Retina (tissue), 1 donor: Measurements from ENCODE around the gene NCOR1.
A peak's percentile ranks its signal among the peaks of the same experiment; 100 is the strongest.

Experiments
- DNase-seq: peaks from one replicate; pipeline ENCODE4 v3.0.0-alpha.2; 2016

NCOR1 gene

DNA sequence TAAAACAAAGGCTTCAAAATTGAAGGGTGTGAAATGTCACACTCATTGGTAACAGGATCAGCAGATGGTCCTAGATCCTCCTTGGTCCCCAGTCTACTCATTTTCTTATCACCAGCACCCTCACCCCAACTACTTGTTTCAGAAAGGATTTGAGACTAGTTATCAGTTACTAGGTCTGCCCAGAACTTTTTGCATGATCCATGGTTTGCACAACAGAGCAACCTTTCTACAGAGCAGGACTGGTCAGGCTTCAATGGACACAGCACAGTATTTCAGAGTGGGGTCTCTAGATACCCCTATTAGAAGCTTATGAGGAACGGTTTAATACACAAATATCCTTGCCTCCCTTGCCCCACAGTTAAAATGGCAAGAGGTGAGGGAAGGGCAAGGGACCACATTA, 190.1 kb downstream of the NCOR1 start:
- no peak for DNase-seq

DNA sequence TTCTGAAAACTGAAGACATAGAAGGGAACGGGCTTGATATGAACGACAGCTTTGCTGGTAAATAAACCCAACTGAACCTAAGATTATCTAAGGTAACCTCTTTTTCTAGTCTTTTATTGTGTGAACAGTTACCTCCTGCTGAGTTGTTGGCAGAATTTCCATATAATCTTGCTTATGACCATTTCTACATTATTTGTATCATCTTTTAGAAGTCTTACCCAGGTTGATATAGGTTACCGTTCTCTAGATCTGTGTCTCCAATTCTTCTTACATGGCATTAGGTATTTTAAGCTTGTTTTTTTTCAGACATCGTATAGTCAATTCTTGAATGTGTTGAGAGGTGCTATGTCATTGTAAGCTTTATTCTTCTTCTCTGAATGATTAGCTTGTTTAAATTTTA, 191.5 kb downstream of the NCOR1 start:
- DNase-seq = no peak

DNA sequence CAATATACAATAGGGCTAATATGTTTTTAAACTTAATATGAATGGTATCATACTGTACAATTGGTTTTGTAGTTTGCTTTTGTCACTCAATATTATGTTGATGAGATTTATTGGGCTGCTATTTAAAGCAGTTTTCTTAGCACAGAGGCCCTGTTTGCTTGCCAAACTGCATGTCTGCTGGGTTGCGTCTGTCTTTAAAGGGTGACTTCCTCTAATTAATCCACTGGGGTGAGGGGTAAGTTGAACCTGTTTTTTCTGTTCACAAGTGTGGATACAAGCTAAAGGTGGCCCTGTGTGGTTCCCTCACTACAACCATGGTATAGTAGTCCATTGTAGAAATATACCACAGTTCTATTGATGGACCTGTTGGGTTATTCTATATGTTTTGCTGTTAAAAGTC, 196.0 kb downstream of the NCOR1 start:
- no peak for DNase-seq

DNA sequence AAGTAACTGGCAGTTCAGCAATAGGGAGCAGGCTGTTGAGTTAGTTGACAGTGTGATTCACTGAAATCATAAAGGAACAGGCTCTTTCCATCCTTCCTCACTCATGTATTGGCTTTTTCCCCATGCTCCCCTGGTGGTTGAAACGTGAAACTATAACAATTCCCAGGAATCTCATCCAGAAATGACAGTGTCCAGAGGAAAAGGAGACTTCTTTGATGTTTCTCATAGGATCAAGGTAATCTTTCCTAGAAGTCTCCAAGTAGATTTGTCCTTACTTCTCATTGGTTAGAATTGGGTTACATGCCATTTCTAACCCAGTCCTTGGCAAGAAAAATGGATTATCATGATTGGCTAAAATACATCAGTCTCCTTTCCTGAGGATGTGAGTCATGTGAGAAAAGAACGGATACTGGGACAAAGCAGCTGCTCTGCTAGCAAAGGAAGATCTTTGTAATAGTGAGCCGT, 201.4 kb downstream of the NCOR1 start:
- no peak for DNase-seq

DNA sequence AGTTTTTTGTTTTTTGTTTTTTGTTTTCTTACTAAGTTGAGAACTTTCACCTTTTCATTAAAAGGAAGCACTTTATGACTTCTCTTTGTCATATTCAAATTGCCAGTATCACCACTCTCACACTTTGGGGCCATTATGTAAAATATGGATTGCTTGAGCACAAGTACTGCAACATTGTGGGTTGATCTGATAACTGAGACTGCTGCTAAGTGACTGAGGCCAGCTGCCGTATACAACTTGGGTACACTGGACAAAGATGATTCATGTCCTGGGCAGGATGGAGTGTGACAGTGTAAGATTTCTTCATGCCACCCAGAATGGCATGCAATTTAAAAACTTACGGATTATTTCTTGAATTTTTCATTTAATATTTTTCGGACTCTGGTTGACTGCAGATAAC, 207.9 kb downstream of the NCOR1 start:
- DNase-seq = no peak

DNA sequence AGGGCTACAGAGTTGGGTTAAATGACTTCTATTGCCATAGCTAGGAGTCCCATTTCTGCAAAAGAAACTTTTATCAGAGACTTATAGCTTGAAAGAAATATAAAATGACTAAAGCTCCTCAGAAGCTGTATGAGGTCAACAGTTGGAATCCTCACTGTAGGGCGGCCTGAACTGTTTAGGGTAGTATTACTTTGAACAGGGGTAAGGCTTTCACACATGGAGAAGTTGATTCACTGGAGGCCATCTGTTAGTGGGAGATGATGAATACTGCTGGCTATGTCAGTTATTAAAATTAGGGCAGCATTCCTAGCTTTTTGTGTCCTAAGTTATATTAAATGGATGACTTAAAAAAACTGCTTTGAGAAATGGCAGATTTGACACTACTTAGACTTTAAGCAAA, 209.7 kb downstream of the NCOR1 start:
- no peak for DNase-seq

DNA sequence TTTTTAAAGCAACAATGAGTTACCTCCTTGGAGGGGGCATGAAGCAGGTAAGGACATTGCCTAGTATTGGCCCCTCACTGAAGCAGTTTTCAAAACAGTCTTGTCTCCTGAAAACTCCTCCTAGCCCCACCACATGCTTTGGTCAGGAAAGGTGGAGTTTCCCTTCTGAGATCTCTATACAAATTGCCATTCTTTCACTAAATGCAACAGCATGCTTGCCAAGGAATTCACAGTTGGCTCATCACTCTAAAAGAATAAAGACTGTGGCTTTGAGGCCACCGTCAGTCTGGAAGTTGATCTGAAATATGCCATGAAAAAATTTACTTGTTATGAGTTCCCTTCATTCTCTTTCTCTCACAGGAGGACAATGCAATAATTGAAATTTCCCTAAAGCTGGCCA, 211.5 kb downstream of the NCOR1 start:
- DNase-seq = no peak

DNA sequence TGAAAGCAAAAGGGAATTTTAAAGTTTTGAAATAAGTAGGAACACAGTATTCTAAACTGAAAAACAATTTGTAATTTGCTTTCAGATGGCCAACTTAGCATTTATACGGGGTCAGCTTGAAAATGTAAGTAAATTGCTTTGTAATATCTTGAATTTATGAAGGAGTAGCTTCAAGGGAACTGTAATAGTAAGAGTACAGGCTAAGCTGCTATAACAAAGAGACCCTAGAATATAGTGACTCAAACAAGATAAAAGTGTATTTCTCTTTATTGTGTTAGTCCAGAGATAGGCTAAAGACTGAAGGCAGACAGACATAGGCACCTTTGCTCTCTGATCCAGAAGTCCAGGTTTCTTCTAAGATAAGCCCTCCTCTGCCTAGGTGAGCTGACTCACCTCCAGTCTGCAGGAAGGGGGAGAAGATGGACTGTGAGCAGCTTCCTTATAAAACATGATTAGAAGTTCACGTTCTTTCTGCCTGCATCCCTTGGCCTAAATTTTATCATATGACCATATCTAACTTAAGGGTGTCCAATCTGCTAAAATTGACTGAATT, 212.6 kb downstream of the NCOR1 start:
- DNase-seq = no peak

DNA sequence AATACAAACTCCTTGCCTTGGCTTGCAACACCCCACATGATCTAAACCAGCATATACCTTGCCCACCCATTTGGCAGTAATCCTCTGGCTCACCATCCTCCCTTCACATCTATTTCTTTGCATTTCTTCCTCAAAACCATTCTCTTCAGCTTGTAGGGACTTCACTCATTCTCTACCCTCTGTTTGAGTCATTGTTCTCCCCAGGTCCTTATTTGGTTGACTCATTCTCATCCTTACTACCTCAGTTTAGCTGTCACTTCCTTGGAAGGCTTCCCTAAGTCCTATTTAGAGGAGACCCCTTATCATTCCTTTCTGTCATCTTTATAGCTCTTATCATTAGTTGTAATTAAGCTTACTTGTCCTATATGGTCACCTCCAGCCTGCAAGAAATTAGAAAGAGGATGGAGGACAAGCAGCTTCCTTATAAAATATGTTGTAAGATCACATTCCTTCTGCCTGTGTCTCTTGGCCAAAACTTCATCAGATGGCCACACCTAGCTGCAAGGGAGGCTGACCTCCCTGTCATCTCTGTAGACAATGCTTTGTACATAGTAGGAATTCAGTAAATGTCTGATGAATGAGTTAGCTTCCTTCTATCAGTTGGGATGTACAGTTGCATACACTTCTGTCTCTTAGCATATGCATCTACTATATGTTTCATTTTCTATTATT, 214.0 kb downstream of the NCOR1 start:
- DNase-seq = no peak

DNA sequence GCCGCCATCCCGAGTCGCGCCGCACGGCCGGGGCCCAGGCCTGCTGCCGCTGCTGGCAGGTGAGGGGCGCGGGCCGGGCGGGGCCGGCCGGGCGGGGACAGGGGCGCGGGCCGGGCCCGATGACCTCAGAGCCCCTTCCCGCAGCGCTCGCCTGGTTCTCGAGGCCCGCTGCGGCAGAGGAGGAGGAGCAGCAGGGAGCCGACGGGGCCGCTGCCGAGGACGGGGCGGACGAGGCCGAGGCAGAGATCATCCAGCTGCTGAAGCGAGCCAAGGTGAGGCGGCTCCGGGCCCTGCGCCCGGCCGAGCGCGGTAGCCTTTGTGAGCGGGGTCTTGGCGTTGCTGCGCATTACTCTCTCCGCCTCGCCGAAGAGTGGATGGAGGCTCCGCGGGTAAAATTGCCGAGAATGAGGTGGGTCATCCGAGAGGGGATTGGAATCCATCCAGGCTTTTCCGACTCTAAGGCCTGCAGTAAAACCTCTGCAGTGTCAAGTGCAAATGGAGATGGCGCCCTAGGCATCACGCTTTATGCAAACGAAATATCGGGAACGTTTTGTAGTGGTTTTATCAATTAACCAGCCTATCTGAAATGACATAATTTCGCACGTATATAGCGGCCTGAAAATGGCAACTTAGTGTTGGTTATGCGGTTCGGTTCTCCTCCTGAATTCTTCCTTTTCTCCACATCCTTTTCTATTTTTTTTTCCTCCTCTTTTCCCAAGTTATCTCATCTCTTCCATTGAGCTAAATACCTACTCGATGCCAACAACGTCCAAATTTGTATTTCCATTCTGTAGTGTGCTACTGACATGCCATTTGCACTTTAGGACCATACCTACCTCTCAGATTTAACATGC, 215.1 kb downstream of the NCOR1 start:
- peak; percentile 81 for DNase-seq

DNA sequence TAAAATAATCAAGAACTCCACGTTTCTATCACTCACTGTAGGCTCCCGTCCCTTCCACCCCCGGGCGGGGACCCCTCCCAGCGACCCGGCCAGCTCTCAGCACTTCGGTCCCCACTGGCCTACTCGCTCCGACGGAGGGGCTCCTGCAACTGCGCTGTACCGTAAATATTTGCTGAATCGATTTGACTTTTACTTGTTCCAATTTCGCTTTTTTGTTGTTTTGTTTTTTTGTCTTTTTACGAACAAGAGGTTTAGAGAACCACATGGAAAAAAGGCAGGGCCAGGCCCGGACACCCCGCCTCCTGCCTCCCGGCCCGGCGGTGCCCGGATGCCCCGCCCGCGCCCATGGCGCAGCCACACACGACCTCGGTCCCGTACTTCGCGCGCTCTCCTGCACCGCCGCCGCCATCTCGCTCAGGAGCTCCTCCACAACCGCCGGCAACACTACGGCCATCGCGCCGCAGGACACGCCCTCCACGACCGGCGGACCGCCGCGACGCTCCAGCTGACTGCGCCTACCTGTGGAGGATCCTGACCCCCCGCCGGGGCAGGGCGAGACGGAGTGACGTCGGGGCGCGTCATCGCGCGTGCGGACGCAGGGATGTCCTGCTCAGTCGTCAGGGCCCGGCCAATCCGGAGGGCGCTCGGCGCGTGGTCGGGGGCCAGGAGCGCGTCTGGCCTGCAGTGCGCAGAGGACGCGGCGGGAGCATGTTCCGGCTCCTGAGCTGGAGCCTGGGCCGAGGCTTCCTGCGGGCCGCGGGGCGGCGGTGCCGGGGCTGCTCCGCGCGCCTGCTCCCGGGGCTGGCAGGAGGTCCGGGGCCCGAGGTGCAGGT, 216.0 kb downstream of the NCOR1 start, which contains the start of the genes TTC19 and ZSWIM7:
Gene TTC19 (plus strand): TSS at position 684 of the 833 bp plus-strand sequence. CDS start 25 bp downstream, at position 709.
Gene ZSWIM7 (minus strand): TSS at position 564 of the 833 bp plus-strand sequence. CDS start 110 bp downstream, at position 454.
- DNase-seq = peak; percentile 99

DNA sequence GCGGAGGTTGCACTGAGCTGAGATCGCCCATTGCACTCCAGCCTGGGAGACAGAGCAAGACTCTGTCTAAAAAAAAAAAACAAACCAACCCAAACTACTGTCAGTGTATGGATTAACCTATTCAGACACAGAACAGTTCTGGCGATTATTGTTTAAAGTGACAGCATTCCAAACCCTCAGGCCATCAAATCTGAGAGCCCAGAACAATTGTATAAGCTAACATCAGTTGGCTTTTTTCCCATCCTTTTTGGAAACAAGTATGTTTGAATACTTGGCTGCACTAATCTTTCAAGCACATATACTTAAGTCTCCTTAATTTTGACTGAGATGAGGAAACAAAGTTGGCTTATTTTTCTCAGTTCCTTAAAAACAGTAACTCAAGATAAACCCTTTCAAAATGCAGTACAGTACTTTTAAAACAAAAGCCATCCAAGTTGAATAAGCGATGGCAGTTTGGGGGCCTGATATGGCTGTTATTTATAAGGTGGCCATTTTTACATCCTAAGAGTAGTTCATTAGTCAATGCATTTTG, 217.2 kb downstream of the NCOR1 start:
- no peak for DNase-seq

DNA sequence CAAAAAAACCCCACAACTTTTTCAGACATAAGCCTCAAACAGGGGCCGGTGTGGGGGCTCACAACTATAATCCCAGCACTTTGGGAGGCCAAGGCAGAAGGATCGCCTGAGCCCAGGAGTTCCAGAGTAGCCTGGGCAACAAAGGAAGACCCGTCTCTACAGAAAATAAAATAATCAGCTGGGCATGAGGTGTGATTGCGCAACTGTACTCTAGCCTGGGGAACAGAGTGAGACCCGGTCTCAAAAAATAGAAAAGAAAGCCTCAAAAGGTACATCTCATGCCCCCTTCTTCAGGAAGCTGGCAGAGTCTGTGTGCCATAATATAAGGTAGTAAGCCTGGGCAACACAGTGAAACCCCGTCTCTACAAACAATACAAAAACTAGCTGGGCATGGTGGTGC, 219.0 kb downstream of the NCOR1 start:
- no peak for DNase-seq

DNA sequence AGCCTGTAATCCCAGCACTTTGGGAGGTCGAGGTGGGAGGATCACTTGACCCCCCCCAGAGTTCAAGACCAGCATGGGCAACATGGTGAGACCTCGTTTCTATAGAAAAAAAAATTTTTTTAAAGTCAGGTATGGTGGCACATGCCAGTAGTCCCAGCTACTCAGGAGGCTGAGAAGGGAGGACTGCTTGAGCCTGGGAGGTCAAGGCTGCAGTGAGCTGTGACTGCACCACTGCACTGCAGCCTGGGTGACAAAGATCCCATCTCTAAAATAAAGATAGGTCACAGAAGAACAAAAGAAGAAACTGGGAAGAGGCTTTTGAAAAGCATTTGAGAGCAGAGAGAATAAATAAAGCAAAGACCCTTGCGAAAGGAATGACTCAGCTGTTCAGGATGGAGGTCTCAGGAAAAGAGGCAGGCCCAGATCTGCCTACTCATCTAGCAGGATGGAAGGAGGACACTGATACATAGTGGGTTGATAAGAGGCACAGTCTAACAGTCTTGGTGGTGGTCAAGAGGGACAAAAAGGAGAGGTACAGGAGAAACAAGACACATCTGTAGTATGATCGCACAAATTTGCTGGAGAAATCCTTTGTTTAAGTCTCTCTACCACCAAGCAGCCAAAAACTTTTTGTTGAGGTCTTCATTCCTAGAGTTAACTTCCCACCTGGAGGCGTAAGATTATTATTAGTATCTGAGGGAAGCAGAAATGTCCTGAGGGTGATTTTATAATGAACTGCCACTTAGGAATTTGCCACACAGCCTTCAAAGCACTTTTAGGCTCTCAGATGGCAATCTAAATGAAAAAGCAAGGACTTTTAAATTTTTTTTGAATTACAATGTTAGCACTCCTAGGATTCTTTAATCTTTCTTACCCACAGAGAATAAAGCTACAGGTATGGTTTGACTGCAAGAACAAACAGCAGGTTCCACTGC, 233.4 kb downstream of the NCOR1 start:
- no peak for DNase-seq

DNA sequence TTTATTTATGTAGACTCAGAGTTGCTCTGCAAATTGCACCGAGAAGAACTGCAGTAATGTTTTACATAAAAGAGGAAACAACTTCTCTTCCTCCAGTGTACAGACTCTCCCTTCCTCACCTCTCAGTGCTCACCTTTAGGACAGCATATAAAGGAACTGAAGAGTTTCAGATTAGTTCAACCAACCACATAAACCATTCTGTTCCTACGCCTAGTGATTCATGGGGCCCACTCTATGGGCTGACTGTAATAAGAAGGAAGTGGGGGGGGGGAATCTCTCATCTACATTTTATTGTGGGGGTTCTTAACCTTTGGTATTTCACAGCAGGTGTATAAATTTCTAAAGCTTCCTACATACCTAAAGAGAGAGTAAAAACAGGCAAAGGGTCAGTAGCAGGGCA, 234.1 kb downstream of the NCOR1 start:
- no peak for DNase-seq
